ENCODE data around the gene LY86.

- no peak for TF ChIP-seq NFYB (IDR thresholded peaks at IDR 0.05; ENCODE audit: extremely low read depth, insufficient read length)
- no peak for TF ChIP-seq MNT (conservative IDR thresholded peaks at IDR 0.05)
- TF ChIP-seq FOXM1 (IDR thresholded peaks at IDR 0.05; ENCODE audit: low read depth) = no peak
- no peak for TF ChIP-seq FOXM1 (CRISPR knock-in tag; IDR thresholded peaks at IDR 0.05; ENCODE audit: low read depth)
- TF ChIP-seq ZNF699 (CRISPR knock-in tag; IDR thresholded peaks at IDR 0.05; ENCODE audit: insufficient replicate concordance) = no peak
- TF ChIP-seq ZNF445 (CRISPR knock-in tag; IDR thresholded peaks at IDR 0.05; ENCODE audit: low read depth) = no peak
- no peak for TF ChIP-seq ATF7 (IDR thresholded peaks at IDR 0.05)
- no peak for TF ChIP-seq FIP1L1 (IDR thresholded peaks at IDR 0.05; ENCODE audit: low read depth, low read length, poor library complexity, severe bottlenecking)
- no peak for TF ChIP-seq ZFP36 (IDR thresholded peaks at IDR 0.05; ENCODE audit: low read depth, low read length, partially characterized antibody)
- no peak for TF ChIP-seq HNRNPL (IDR thresholded peaks at IDR 0.05; ENCODE audit: low read depth, low read length)
- no peak for TF ChIP-seq PKNOX1 (IDR thresholded peaks at IDR 0.05)
- no peak for TF ChIP-seq POLR2AphosphoS2 (IDR thresholded peaks at IDR 0.05; ENCODE audit: low read length)
- TF ChIP-seq SP1 (CRISPR knock-in tag; IDR thresholded peaks at IDR 0.05) = no peak
- TF ChIP-seq FOSL1 (tag; conservative IDR thresholded peaks at IDR 0.05) = no peak
Measured at GRCh38 chr6:6565069-6565468, 23.5 kb upstream of the LY86 start.
